HG02981 (cell line): ENCODE measurements around the gene FRS3.

ENCODE experiments used
- ATAC-seq: cut with Tn5 transposase; IDR thresholded peaks from one replicate; pipeline ENCODE4 v1.9.1; 2021; ENCODE audit warnings: mild to moderate bottlenecking, moderate library complexity; ENCODE audit not compliant: unreplicated experiment

FRS3 gene

GRCh38 chr6:41791984-41792383 lies 12.3 kb upstream of the FRS3 start:
- no peak for ATAC-seq

GRCh38 chr6:41791305-41791704 lies 11.6 kb upstream of the FRS3 start:
- no peak for ATAC-seq

- no peak for ATAC-seq
Measured at GRCh38 chr6:41790045-41790444, 10.3 kb upstream of the FRS3 start.

GRCh38 chr6:41789390-41789724 lies 9.7 kb upstream of the FRS3 start:
- no peak for ATAC-seq

- ATAC-seq: peak; percentile 86
Measured at GRCh38 chr6:41787219-41787917, 7.7 kb upstream of the FRS3 start, which contains the start of gene TOMM6. Gene TOMM6 (plus strand): TSS chr6:41787694. CDS start chr6:41787698, 4 bp downstream.

GRCh38 chr6:41786451-41787218 lies 6.9 kb upstream of the FRS3 start:
- peak; percentile 55 for ATAC-seq

GRCh38 chr6:41785689-41786450 lies 6.2 kb upstream of the FRS3 start:
- ATAC-seq: no peak

GRCh38 chr6:41785254-41785653 lies 5.6 kb upstream of the FRS3 start:
- ATAC-seq: no peak

- no peak for ATAC-seq
Measured at GRCh38 chr6:41784581-41785171, 5.0 kb upstream of the FRS3 start.

- ATAC-seq: no peak
Measured at GRCh38 chr6:41783106-41783780, 3.5 kb upstream of the FRS3 start.

- no peak for ATAC-seq
Measured at GRCh38 chr6:41781366-41781730, 1.6 kb upstream of the FRS3 start.

- ATAC-seq: no peak
Measured at GRCh38 chr6:41780551-41781365, 1.1 kb upstream of the FRS3 start, which contains the start of gene PRICKLE4. Gene PRICKLE4 (plus strand): TSS chr6:41780782. CDS start chr6:41783474, 2,692 bp downstream.

GRCh38 chr6:41779336-41779735 lies 364 bp downstream of the FRS3 start:
- peak; percentile 7 for ATAC-seq

- ATAC-seq: no peak
Measured at GRCh38 chr6:41778895-41779294, 805 bp downstream of the FRS3 start.

- ATAC-seq: no peak
Measured at GRCh38 chr6:41777551-41778285, 2.0 kb downstream of the FRS3 start.

GRCh38 chr6:41775293-41775882 lies 4.3 kb downstream of the FRS3 start:
- ATAC-seq: no peak

GRCh38 chr6:41774841-41775240 lies 4.9 kb downstream of the FRS3 start:
- ATAC-seq: no peak

GRCh38 chr6:41771058-41771983 lies 8.4 kb downstream of the FRS3 start:
- no peak for ATAC-seq
